ENCODE data around the gene INSRR.

- TF ChIP-seq EGR1 (conservative IDR thresholded peaks at IDR 0.05): no peak
- no peak for TF ChIP-seq CTCF (IDR thresholded peaks at IDR 0.05 in 2 of 3, conservative IDR thresholded peaks at IDR 0.05 in 1 of 3; ENCODE audit: insufficient read depth in 2 of 3, low read depth in 1 of 3, low read length in 3 of 3)
- TF ChIP-seq NBN (IDR thresholded peaks at IDR 0.05; ENCODE audit: low read depth): no peak
- TF ChIP-seq E2F8 (IDR thresholded peaks at IDR 0.05; ENCODE audit: low read depth, partially characterized antibody): no peak
- TF ChIP-seq NR1H2 (CRISPR knock-in tag; IDR thresholded peaks at IDR 0.05): no peak
- TF ChIP-seq HOMEZ (CRISPR knock-in tag; IDR thresholded peaks at IDR 0.05): no peak
- TF ChIP-seq POLR2AphosphoS5 (IDR thresholded peaks at IDR 0.05; ENCODE audit: control insufficient read depth, insufficient read depth, low read depth, low read length): no peak
- TF ChIP-seq RCOR1 (IDR thresholded peaks at IDR 0.05; ENCODE audit: borderline replicate concordance in 1 of 2, low read depth in 2 of 2, low read length in 2 of 2): no peak
Measured at GRCh38 chr1:156903328-156904091, 44.6 kb upstream of the INSRR start.

All from K562 (cell line).